Activated naive CD4-positive, alpha-beta T cell treated with Interleukin-2 at 50 U/mL for 16 hours (primary cell): Measurements from ENCODE around the gene SLC36A1.
"Not testable (repeated sequence)": the region's sequence is repeated elsewhere in the genome, so short reads cannot be mapped to it uniquely, and the experiment has no call there.

Source experiments
- DNase-seq: peaks from one replicate; pipeline ENCODE4 v3.0.0-alpha.2; 2020

Gene SLC36A1

GRCh38 chr5:151487544-151487943 is 40.1 kb downstream of the SLC36A1 start:
- DNase-seq: no peak

GRCh38 chr5:151490627-151491026 is 43.2 kb downstream of the SLC36A1 start:
- no peak for DNase-seq

GRCh38 chr5:151491062-151491461 is 43.7 kb downstream of the SLC36A1 start:
- no peak for DNase-seq

- DNase-seq: no peak
Observed at GRCh38 chr5:151492729-151493128, 45.3 kb downstream of the SLC36A1 start.

GRCh38 chr5:151493665-151494064 is 46.3 kb downstream of the SLC36A1 start:
- no peak for DNase-seq

- no peak for DNase-seq
Observed at GRCh38 chr5:151495320-151495719, 47.9 kb downstream of the SLC36A1 start.

GRCh38 chr5:151496041-151496484 is 48.7 kb downstream of the SLC36A1 start:
- no peak for DNase-seq

GRCh38 chr5:151497391-151498002 is 50.1 kb downstream of the SLC36A1 start:
- DNase-seq: no peak

- DNase-seq: no peak
Observed at GRCh38 chr5:151498395-151499155, 51.2 kb downstream of the SLC36A1 start.

- DNase-seq: no peak
Observed at GRCh38 chr5:151499501-151500035, 52.2 kb downstream of the SLC36A1 start.

GRCh38 chr5:151504006-151504405 is 56.6 kb downstream of the SLC36A1 start:
- no peak for DNase-seq

GRCh38 chr5:151508308-151508707 is 60.9 kb downstream of the SLC36A1 start:
- DNase-seq: not testable (repeated sequence)

GRCh38 chr5:151509231-151509630 is 61.8 kb downstream of the SLC36A1 start:
- DNase-seq: no peak

- DNase-seq: no peak
Observed at GRCh38 chr5:151509836-151510235, 62.4 kb downstream of the SLC36A1 start.

- no peak for DNase-seq
Observed at GRCh38 chr5:151517122-151517920, 69.9 kb downstream of the SLC36A1 start.

GRCh38 chr5:151520294-151520693 is 72.9 kb downstream of the SLC36A1 start:
- DNase-seq: no peak

- no peak for DNase-seq
Observed at GRCh38 chr5:151522226-151522625, 74.8 kb downstream of the SLC36A1 start.

GRCh38 chr5:151523335-151523734 is 75.9 kb downstream of the SLC36A1 start:
- peak; percentile 13 for DNase-seq

GRCh38 chr5:151528153-151528552 is 80.8 kb downstream of the SLC36A1 start:
- no peak for DNase-seq

GRCh38 chr5:151528996-151529395 is 81.6 kb downstream of the SLC36A1 start:
- DNase-seq: no peak

GRCh38 chr5:151531581-151531980 is 84.2 kb downstream of the SLC36A1 start:
- no peak for DNase-seq

- DNase-seq: no peak
Observed at GRCh38 chr5:151532416-151532815, 85.0 kb downstream of the SLC36A1 start.

- DNase-seq: no peak
Observed at GRCh38 chr5:151534350-151534749, 86.9 kb downstream of the SLC36A1 start.
